ENCODE measurements around the gene KIF6.
A peak's percentile ranks its signal among the peaks of the same experiment; 100 is the strongest.
"Not testable (repeated sequence)": the region's sequence is repeated elsewhere in the genome, so short reads cannot be mapped to it uniquely, and the experiment has no call there.

The KIF6 gene

DNA sequence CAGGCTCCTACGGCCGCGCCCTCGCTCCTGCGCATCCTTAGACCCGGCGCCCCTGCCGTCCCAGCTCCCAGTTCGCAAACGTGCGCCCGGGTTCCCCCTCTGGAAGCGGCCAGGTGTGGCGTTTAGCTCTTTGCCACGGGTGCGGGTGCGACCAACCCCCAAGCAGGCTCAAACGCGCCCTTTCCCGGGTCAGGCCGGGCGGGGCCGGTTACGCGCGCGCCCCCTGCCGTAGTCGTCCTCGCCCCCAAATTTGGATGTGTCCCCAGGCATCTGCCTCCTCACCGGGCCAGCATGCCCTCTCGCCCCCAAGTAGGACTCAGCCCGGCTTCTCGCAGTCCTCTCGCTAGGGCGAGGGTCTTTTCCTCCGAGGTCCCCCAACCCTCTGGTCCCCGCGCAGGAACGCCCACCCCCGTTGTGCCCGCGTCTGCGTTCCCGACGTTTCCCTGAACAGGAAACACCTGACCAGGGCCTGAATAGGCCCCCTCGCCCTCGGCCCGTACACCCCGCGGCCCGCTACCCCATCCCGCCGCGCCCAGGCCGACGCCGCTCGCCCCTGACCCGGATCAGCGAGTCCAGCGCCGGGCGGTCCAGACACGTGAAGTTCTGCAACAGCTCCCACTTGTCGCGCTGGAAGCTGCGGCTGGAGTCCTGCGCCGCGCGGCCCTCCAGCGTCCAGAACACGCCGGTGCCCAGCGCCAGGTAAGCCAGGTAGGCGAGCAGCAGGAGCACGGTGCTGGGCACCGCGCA lies 411.5 kb downstream of the KIF6 start:
- DNase-seq (ENCODE audit: low read depth in 2 of 2) = no peak

DNA sequence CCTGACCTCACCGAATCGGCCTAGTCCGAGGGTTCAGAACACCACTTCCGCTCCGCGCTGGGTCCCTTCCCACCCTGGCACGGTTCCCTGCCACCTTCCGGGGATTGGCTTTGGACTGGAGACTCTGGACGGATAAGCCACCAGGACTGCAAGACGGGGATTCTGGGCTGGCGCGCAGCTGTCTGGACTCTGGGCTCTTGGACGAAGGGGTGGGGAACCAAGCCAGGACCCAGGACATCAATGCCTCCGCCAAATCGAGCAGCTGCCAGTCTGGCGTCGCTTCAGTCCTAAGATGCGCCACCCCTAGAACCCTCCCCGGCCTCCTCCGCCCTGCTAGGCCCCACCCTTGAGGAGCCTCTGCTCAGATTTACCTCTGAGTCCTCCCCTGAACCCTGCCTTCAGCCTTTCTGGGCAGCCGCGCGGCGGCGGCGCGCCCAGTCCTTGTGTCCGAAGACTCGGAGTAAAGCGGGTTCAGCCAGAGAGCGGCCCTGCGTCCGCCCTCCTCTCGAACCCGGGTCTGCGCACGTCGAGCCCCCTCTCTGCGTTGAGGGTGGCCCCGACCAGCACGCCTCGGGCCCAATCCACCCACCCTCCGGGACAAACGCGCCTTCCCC lies 412.2 kb downstream of the KIF6 start:
- DNase-seq (ENCODE audit: low read depth in 2 of 2) = no peak

DNA sequence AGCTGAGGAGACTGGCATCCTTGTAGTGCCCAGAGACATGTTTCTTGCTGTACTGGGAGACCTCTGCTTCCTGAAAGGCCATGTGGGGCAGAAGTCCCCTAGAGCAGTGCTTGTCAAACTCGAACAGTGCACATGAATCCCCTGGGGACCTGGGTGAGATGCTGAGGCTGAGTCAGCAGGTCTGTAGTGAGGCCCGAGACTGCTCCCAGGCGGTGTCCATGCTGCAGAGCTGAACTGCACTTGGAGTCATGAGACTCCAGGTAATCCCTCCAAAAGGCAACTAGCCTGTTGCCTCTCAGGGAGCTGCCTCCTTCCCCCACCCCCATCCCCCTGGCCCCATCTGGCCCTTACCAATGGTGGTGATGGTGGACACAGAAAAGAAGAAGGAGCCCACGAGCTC lies 414.7 kb downstream of the KIF6 start:
- DNase-seq (ENCODE audit: low read depth in 2 of 2) = no peak

DNA sequence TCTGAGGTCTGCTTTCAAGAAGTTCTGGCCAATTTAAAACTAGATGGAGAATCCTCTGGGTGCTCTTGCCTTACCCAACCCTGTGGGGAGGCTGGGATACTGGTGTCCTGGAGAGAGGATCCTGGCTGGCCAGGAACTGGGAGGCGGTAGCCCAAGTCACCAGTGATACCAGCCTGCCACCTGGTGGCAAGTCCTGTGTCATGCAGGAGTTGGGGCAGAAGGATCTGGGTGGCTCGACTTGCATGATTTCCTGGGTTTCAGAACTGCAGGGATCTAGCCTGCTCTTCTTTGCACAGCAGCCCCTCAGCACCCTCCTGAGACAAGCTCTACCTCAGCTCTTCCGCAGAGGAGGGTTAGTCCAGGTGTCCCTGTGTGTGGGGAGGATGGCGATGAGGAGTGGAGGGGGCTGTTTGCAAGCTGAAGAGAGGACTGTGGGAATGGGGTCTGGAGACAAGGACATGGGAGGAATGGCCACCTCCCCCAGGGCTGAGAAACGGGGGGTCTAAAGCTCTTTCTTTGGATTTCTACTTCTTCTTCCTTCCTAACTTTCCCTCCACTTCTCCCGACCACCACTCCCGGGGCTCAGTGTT lies 415.2 kb downstream of the KIF6 start:
- DNase-seq (ENCODE audit: low read depth in 2 of 2) = peak; percentile 47 to 48

DNA sequence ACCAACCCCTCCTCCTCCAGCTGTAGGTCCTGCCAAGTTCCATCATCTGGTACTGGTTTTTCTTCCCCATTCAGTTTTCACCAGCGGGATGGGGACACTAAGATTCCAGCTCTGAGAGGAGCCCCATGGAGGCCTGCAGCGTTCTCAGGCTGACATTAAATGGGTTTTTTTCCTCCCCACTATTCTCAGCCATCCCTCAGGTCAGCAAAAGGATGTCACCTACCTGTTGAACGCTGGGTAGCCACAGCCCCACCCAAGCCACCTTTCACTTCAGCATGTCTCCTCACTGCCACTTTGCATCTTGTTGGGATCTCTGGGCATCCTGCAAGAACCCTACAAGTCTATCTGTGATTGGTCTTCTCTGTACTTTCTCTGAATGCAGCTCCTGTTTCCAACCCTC lies 417.7 kb downstream of the KIF6 start:
- DNase-seq (ENCODE audit: low read depth in 2 of 2) = no peak

DNA sequence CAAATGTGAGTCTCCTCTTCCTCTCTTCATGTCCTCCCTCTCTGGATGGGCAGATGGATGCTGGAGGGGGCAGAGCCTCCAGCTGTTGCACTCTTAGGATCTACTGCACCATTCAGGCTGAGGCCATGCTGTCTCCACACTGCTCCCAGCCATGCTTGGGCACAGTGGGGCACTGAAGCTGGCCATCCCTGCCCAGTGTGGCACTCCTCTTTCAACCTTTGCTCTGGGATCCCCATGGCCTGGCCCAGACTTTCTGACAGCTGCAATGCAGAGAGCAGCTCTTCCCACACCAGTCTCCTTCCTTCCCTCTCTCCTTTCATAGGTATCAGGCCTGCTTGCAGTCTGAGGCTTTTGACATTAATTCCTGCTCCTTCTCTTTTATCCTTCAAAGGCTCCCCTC lies 420.3 kb downstream of the KIF6 start:
- DNase-seq (ENCODE audit: low read depth in 2 of 2) = no peak

DNA sequence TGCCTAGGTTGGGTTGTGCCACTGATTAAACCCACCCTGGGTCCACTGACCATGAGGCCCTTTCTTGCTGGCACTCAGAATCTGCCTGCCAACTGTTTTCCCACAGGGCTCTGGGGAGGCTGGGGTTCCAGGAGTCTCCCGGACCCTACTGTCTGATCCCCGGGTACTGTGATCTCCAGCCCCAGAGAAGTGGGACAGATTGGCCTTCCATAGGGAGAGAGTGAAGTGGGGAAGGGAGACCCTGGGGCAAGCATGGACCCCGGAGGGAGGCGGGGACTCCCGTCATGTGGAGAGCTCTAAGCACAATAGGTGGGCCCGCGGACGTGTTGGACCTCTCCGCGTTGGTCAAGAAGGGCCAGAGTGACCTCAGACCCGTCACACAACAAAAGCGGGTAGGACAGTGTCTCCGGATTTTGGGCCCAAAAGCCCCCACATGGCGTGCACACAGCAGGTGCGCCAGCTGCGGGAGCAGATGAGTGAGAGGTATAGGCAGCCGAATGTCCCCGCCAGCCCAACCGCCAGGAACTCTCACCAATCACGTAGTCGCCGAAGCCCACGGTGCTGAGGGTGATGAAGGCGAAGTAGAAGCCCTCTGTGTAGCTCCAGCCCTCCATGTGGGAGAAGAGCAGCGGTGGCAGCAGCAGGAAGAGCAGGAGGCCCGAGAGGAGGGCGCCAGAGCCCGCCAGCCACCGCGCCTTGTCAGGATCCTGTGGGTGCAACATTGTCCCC lies 421.6 kb downstream of the KIF6 start:
- DNase-seq (ENCODE audit: low read depth in 2 of 2) = no peak

DNA sequence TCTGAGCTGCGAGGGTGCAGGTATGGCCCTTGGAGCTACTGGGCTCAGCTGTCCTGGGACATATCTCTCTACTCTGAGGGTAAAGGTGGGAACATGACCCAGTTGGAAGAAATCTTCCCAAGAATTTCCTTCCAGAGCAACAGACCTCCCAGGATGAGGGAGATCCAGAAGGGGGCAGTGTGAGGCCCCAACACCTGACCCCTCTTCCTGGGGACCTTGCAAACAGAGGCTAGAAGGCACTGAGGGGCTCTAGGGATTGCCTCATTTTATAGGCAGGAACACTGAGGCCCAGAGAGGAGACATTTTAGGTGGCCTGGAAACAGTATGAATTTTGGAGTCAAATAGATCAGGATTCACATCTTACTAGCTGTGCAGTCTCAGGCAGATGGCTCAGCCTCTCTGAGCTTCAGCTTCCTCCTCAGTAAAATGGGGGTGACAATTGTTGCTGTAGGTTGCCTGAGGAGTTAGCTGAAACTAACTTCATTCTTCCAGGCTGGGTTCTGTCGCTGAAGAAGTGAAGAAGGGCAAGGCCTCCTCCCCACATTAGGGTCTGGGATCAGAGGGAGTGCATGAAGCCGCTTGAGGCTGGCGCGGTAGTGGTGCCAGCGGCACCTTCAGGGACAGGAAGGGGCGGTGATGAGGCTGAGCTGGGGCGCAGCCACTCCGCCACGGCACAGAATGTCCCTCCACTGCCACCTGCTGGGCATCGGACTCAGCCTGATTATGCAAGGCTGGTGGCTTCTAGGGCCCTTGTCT lies 422.4 kb downstream of the KIF6 start:
- peak; percentile 83 to 90 for DNase-seq (ENCODE audit: low read depth in 2 of 2)

DNA sequence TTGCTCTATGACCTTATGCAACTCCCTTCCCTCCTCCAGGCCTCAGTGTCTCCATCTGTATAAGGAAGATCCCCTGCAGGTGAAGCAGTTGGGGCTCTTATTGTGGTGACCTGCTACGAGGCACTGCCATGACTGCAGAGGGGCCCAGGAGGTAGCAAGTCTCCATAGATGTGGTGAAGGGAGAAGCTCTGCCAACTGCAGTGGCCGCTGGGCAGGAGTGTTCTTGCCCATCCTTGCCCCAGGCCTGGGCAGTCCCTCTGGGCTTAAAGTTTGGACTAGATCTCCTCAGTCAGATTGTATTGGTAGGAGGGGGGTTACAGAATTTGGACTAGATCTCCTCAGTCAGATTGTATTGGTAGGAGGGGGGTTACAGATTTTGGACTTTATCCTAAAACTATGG lies 423.2 kb downstream of the KIF6 start:
- DNase-seq (ENCODE audit: low read depth in 2 of 2) = no peak

DNA sequence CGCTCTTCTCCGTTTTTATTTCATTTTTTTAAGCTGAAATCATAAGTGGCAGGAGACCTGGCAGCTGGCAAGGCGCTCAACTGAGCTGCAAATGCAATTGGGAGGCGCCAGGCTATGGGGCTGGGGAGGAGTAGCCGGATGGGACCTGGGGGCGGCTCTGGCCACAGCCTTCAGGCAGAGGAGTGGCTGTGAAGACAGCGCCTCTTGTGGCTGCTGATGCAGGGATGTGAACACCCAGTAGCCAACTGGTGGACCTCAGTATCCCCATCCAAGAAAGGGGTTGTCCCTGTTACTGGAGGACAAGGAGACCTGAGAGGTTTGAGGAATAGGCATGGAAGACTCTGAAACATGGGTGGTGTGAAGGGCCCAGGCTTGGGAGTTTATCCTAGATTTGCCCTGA lies 423.6 kb downstream of the KIF6 start:
- no peak for DNase-seq (ENCODE audit: low read depth in 2 of 2)

DNA sequence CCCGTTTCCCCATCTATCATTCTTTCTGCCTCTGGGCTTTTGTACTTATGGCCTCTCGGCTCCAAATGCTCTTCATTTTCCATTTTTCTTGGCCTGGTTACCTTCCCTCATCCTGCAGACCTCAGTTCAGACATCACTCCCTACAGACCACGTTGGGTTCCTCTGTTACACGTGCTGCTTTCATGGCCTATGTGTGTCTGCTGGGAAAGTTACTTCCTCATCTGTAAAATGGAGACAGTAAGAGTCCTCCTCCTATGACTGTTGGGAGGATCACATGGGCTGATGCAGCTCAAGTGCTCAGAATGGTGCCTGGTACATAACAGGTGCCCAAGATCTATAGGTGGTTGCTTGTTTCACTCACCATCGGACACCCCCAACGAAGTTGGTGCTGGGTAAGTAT lies 424.5 kb downstream of the KIF6 start:
- DNase-seq (ENCODE audit: low read depth in 2 of 2) = no peak

DNA sequence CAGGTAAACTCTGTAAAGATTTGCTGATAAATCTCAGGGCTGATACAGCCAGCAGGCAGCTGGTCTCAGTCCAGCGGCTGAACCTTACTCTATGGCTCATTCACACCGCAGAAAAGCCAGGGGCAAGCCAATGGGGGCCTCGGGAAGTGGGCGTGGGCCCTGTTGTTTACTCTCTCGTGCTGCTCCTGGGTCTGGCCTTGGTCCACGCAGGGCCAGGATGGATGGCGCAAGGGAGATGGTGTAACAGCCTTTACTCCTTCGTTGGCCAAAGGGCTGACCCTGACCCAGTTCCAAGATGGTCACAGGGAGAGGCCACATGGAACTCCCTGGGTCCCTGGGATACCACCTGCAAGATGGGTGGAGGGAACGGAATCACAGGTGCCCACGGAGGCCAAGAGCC lies 427.1 kb downstream of the KIF6 start:
- no peak for DNase-seq (ENCODE audit: low read depth in 2 of 2)

DNA sequence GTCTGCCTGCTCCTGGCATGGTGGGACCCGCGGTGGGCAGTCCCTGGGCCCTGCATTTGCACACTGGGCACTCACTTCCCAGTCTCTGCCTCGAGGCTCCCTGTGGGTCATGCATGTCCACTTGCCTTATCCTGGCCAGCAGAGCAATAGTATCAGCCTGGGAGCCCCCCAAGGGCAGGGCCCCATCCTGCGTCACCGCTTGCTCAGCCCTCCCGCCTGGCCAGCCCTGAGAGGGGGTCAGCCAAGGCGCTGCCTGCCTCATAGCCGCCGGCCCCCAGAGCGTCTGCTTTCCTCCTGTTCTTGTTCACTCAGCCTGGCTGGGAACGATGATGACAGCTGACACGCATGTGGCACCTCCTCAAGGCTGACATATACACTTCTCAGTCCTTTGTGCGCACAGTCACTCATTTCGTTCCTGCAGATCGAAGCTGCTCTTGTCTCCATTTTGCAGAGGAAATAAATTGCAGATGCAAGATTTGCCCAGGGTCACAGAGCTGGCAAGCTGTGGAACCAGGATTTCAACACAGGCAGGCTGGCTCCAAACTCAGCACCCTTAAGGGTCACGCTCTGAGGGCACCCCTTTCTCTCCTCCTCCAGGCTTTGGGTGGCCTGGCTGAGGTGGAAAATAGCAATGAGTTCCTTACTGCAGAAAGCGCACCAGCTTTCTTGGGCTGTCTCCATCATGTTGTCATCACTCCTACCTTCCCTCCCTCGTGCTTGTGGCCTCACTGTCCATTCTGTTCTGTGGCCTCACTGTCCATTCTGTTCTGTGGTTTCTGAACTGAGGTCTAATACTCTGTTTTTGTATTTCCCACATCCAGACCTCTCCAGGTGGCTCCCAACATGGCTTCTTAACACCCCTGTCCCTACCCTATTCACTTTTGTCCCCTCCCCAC lies 428.2 kb downstream of the KIF6 start:
- DNase-seq (ENCODE audit: low read depth in 2 of 2) = no peak

DNA sequence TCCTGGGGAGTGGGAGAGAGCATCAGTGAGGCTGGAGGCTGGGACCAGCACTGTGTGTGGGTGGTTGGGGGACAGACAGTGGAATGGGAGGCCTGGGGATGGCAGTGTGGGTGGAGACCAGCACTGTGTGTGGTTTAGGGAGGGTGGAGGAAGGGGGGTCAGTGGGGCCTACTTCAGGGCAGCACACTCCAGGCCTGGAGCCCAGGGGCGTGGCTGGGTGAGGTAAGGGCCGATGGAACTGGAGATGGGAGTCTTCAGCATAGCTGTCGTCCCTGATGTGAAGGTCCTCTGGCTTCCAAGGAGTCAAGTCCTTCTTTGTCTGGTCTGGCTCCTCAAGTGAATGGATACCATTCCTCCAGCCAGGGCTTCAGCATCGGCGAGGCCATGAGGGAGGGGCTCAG lies 429.6 kb downstream of the KIF6 start:
- no peak for DNase-seq (ENCODE audit: low read depth in 2 of 2)

DNA sequence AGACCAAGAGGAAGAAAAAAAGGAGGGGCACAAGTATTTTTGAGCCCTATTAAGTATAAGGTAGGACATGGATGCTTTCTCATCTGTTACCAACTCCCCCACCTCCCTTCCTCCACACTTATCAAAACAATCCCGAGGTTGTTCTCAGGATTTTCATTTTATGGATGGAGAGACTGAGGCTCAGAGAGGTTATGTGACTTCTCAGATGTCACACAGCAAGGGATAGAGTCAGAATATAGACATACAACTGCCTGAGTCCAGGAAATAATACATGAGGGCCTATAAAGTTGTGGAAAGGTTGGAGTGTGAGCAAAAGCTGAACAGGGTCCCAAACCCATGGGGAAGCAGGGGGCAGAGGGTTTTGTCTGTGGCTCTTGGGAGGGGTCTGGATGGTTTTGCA lies 430.3 kb downstream of the KIF6 start:
- DNase-seq (ENCODE audit: low read depth in 2 of 2) = no peak

DNA sequence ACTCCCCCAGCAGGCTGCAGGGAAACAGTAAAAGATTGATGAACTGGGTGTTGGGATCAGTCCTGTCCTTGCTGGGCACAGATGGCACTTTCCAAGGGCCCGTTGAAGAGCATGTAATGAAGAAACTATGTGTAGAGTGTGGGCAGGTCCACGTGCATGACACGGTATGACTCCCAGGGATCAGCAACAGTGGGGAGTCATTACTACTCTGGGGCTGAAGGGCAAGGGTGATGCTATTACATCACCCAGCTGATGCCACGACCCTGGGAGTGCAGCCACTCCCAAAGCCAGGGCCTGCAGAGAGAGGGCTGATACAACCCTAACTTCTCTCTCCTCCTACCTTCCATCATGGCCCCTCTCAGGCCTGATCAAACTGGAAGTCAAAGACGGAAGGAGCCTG lies 431.1 kb downstream of the KIF6 start:
- no peak for DNase-seq (ENCODE audit: low read depth in 2 of 2)

DNA sequence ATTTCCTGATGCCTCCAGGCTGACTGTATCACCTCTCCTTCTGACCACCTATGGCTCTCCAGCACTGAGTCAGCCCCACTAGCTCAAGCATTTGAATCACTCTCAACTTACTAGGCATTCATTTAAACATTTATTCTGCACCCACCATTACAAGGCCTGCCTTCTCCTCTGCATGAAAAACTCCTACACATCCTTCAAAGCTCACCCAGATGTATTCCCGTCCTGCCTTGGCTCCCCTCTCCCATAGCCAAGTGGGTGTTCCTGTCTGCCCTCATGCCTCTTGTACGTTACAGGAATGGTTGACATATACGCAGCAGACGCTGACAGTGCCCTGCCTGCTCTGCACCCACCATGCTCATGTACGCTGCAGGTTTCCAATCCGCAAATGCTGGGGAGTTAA lies 432.6 kb downstream of the KIF6 start:
- no peak for DNase-seq (ENCODE audit: low read depth in 2 of 2)

DNA sequence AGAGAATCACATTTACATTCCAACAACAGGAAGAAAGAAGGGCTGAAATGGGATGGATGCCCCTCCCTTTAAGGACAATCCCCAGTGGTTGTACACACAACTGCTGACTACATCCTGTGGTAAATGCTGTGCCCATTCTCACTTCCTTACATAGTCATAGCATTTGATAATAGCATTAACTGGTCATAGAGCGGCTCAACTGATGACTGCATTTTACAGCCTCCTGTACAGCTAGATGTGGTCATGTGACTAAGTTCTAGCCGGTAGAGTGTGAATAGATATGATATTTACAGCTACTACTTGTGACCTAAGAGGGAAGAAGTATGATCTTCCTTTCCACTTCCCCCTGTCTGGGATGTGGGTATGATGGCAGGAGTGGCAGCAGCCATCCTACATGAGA lies 435.7 kb downstream of the KIF6 start:
- no peak for DNase-seq (ENCODE audit: low read depth in 2 of 2)

DNA sequence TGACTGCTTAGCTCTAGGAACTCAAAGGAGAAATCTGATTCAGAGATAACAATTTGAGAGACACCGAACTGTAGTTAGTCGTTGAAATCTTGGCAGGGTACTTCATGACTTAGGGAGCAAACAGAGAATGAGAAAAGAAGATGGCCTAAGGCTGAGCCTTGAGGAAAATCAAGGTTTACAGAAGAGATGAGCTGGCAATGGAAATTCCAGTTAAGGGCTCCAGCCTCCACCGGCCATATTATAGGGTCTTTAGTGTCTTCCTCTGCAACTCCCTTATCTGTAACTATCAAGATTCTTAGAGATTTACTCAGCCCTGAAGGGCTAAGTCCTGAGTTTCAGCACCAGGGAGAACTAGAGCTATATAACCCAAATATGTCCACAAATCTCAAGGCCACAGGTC lies 437.6 kb downstream of the KIF6 start:
- DNase-seq (ENCODE audit: low read depth in 2 of 2) = no peak

DNA sequence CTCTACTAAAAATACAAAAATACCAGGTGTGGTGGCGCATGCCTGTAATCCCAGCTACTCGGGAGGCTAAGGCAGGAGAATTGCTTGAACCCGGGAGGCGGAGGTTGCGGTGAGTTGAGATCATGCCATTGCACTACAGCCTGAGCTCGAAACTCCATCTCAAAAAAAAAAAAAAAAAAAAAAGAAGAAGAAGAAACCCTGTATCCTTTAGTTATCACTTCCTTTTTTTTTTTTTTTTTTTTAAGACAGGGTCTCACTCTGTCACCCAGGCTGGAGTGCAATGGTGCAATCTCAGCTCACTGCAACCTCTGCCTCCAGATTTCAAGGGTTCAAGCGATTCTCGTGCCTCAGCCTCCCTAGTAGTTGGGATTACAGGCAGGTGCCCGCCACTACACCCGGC lies 438.6 kb downstream of the KIF6 start:
- DNase-seq (ENCODE audit: low read depth in 2 of 2) = not testable (repeated sequence)

DNA sequence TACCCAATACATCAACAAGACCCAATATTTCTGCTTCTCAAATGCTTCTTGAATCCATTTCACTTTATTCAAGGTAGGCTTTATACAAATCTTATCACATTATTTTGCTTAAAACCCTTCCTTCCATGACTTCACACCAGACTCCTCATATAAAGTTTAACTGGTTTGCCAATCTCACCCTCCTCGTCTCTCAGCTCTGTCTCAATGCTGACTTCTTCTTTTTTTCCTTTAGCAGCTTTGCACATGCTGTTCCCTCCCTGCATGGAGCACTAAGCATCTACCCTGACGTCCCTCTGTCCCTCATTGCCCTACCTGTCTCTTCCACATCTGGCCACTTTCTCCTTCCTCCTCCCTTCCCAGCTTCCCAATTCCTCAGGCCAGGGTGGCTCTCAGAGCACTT lies 442.4 kb downstream of the KIF6 start:
- no peak for DNase-seq (ENCODE audit: low read depth in 2 of 2)

All from activated CD4-positive, alpha-beta T cell treated with anti-CD3 and anti-CD28 coated beads for 24 hours (primary cell).